Activated CD8-positive, alpha-beta T cell treated with anti-CD3 and anti-CD28 coated beads for 36 hours (primary cell): ENCODE results near the gene NAALADL2. TPM values are rescaled to one million over a fixed set of nuclear protein-coding genes. Genes with fewer than 3 reads are reported as not detected.

Source experiments
- ATAC-seq: fragments of 200-7000 bp; cut with Tn5 transposase; one replicate; pipeline ENCODE4 v1.10.0; 2021; ENCODE audit warnings: mild to moderate bottlenecking, moderate library complexity
- CTCF ChIA-PET: fragments of 350-600 bp; sonication (Branson Sonifier 250); formaldehyde crosslinking; loops from one replicate; lab custom pipeline; 2021; ENCODE audit warnings: antibody characterized with exemption; lab: Charles Lee
- POLR2A ChIA-PET: fragments of 350-600 bp; sonication (Branson Sonifier 250); formaldehyde crosslinking; loops from one replicate; lab custom pipeline; 2021; ENCODE audit warnings: antibody characterized with exemption; lab: Charles Lee
- DNase-seq: peaks from one replicate; pipeline ENCODE4 v3.0.0-alpha.2; 2020
- H3K27ac Mint-ChIP-seq: one replicate; pipeline ENCODE4 v1.8.0; 2021; ENCODE audit warnings: mild to moderate bottlenecking, mixed read lengths
- H3K27me3 Mint-ChIP-seq: one replicate; pipeline ENCODE4 v1.8.0; 2021; ENCODE audit warnings: mixed read lengths
- H3K36me3 Mint-ChIP-seq: one replicate; pipeline ENCODE4 v1.8.0; 2021; ENCODE audit warnings: low read depth, mixed read lengths
- H3K4me1 Mint-ChIP-seq: one replicate; pipeline ENCODE4 v1.8.0; 2021; ENCODE audit warnings: low read depth, mixed read lengths
- H3K4me3 Mint-ChIP-seq: one replicate; pipeline ENCODE4 v1.8.0; 2021; ENCODE audit warnings: mild to moderate bottlenecking, moderate library complexity, mixed read lengths
- H3K9me3 Mint-ChIP-seq: one replicate; pipeline ENCODE4 v1.8.0; 2021; ENCODE audit warnings: mixed read lengths
- CTCF ChIP-seq: fragments of 200-600 bp; IDR thresholded peaks from one replicate; pipeline ENCODE4 v1.8.0; 2022; ENCODE audit warnings: antibody characterized with exemption, mild to moderate bottlenecking
- intact Hi-C: fragments of 100-400 bp; cut with micrococcal nuclease; formaldehyde crosslinking; loops from one replicate; pipeline ENCODE4 v1.10.0; 2022
- total RNA-seq, 2 experiments: library from RNA; stranded (reverse); gene quantifications; one replicate each; pipeline ENCODE4 v1.2.3, GENCODE V29; 2021

NAALADL2 gene
- total RNA-seq, 2 experiments from 2014 or later = 0.60 TPM; not detected in 1

GRCh38 chr3:175571096-175571495 lies 712.0 kb downstream of the NAALADL2 start:
- Mint-ChIP-seq H3K27me3 (no peaks in the 10 kb centered on the region), H3K4me1 (no peaks in the 10 kb centered on the region), H3K36me3 (no peaks in the 10 kb centered on the region), H3K4me3 (no peak overlapping the region), H3K27ac (no peak overlapping the region), H3K9me3 (peaks cover 5% of the 10 kb centered on the region)
- CTCF ChIA-PET = no interaction called here
- no peak for DNase-seq
- no peak for ATAC-seq
- TF ChIP-seq CTCF = no peak
- intact Hi-C loops = no loop called here
- POLR2A ChIA-PET = no interaction called here

- TF ChIP-seq CTCF = no peak
- DNase-seq (no peak), ATAC-seq (no peak)
- no peak overlapping the region for H3K27ac Mint-ChIP-seq
- H3K27me3 Mint-ChIP-seq = no peaks in the 10 kb centered on the region
- CTCF ChIA-PET = no interaction called here
- H3K4me1 Mint-ChIP-seq = no peaks in the 10 kb centered on the region
- no peak overlapping the region for H3K4me3 Mint-ChIP-seq
- intact Hi-C loops = no loop called here
- H3K36me3 Mint-ChIP-seq = no peaks in the 10 kb centered on the region
- POLR2A ChIA-PET = no interaction called here
- peaks cover 2% of the 10 kb centered on the region for H3K9me3 Mint-ChIP-seq
Observed at GRCh38 chr3:175573226-175573625, 714.1 kb downstream of the NAALADL2 start.

GRCh38 chr3:175580318-175580717 lies 721.2 kb downstream of the NAALADL2 start:
- ATAC-seq = no peak
- Mint-ChIP-seq H3K27me3 (no peaks in the 10 kb centered on the region), H3K27ac (no peak overlapping the region), H3K36me3 (no peaks in the 10 kb centered on the region), H3K4me3 (no peak overlapping the region), H3K9me3 (no peaks in the 10 kb centered on the region), H3K4me1 (no peaks in the 10 kb centered on the region)
- CTCF ChIA-PET = no interaction called here
- no peak for TF ChIP-seq CTCF
- no peak for DNase-seq
- POLR2A ChIA-PET = no interaction called here
- intact Hi-C loops = no loop called here

GRCh38 chr3:175585898-175586297 lies 726.8 kb downstream of the NAALADL2 start:
- Mint-ChIP-seq H3K4me1 (no peaks in the 10 kb centered on the region), H3K4me3 (no peak overlapping the region), H3K27me3 (no peaks in the 10 kb centered on the region), H3K27ac (no peak overlapping the region), H3K9me3 (no peaks in the 10 kb centered on the region), H3K36me3 (no peaks in the 10 kb centered on the region)
- TF ChIP-seq CTCF = no peak
- DNase-seq = no peak
- intact Hi-C loops = no loop called here
- no peak for ATAC-seq
- ChIA-PET CTCF (no interaction called here), POLR2A (no interaction called here)

GRCh38 chr3:175590745-175591144 lies 731.6 kb downstream of the NAALADL2 start:
- ATAC-seq (no peak), DNase-seq (no peak)
- Mint-ChIP-seq H3K27ac (no peak overlapping the region), H3K36me3 (no peaks in the 10 kb centered on the region), H3K4me3 (no peak overlapping the region), H3K9me3 (peaks cover 7% of the 10 kb centered on the region), H3K4me1 (no peaks in the 10 kb centered on the region), H3K27me3 (no peaks in the 10 kb centered on the region)
- intact Hi-C loops = no loop called here
- TF ChIP-seq CTCF = no peak
- ChIA-PET POLR2A (no interaction called here), CTCF (no interaction called here)
